HL-60 (cell line): ENCODE data around the gene STPG4.
"Not testable (repeated sequence)": the region's sequence is repeated elsewhere in the genome, so short reads cannot be mapped to it uniquely, and the experiment has no call there.

Source experiments
- POLR2AphosphoS5 ChIP-seq: IDR thresholded peaks from 2 replicates; pipeline ENCODE4 v1.6.1; 2012; ENCODE audit warnings: low read depth
- TF ChIP-seq, protein P1 (sequence below): IDR thresholded peaks from one replicate; pipeline ENCODE4 v1.5.1; 2011; ENCODE audit warnings: low read length, control low read depth, inconsistent platforms; ENCODE audit not compliant: insufficient read depth
- TF ChIP-seq, protein P2 (sequence below): IDR thresholded peaks from 2 replicates; pipeline ENCODE4 v1.6.1; 2012; ENCODE audit warnings: low read depth; ENCODE audit not compliant: insufficient replicate concordance

- TF ChIP-seq, protein P1, sequence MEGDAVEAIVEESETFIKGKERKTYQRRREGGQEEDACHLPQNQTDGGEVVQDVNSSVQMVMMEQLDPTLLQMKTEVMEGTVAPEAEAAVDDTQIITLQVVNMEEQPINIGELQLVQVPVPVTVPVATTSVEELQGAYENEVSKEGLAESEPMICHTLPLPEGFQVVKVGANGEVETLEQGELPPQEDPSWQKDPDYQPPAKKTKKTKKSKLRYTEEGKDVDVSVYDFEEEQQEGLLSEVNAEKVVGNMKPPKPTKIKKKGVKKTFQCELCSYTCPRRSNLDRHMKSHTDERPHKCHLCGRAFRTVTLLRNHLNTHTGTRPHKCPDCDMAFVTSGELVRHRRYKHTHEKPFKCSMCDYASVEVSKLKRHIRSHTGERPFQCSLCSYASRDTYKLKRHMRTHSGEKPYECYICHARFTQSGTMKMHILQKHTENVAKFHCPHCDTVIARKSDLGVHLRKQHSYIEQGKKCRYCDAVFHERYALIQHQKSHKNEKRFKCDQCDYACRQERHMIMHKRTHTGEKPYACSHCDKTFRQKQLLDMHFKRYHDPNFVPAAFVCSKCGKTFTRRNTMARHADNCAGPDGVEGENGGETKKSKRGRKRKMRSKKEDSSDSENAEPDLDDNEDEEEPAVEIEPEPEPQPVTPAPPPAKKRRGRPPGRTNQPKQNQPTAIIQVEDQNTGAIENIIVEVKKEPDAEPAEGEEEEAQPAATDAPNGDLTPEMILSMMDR, result not testable (repeated sequence)
- TF ChIP-seq POLR2AphosphoS5, result not testable (repeated sequence)
- TF ChIP-seq, protein P2, sequence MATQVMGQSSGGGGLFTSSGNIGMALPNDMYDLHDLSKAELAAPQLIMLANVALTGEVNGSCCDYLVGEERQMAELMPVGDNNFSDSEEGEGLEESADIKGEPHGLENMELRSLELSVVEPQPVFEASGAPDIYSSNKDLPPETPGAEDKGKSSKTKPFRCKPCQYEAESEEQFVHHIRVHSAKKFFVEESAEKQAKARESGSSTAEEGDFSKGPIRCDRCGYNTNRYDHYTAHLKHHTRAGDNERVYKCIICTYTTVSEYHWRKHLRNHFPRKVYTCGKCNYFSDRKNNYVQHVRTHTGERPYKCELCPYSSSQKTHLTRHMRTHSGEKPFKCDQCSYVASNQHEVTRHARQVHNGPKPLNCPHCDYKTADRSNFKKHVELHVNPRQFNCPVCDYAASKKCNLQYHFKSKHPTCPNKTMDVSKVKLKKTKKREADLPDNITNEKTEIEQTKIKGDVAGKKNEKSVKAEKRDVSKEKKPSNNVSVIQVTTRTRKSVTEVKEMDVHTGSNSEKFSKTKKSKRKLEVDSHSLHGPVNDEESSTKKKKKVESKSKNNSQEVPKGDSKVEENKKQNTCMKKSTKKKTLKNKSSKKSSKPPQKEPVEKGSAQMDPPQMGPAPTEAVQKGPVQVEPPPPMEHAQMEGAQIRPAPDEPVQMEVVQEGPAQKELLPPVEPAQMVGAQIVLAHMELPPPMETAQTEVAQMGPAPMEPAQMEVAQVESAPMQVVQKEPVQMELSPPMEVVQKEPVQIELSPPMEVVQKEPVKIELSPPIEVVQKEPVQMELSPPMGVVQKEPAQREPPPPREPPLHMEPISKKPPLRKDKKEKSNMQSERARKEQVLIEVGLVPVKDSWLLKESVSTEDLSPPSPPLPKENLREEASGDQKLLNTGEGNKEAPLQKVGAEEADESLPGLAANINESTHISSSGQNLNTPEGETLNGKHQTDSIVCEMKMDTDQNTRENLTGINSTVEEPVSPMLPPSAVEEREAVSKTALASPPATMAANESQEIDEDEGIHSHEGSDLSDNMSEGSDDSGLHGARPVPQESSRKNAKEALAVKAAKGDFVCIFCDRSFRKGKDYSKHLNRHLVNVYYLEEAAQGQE, result not testable (repeated sequence)
These were observed 30.4 kb downstream of the STPG4 start for GRCh38 chr2:47124740-47125139.
